ENCODE data around the gene KRTAP5-1.

Gene KRTAP5-1

GRCh38 chr11:1541474-1542204 is 43.4 kb downstream of the KRTAP5-1 start:
- no peak for DNase-seq (ENCODE audit: low read depth)
- H3K4me3 ChIP-seq (ENCODE audit: control insufficient read depth, low read depth, low read length), result no peak overlapping the region
- TF ChIP-seq CTCF (conservative IDR thresholded peaks at IDR 0.05; ENCODE audit: control insufficient read depth, insufficient read depth, low read depth, low read length), result no peak

GRCh38 chr11:1540074-1540473 is 45.0 kb downstream of the KRTAP5-1 start:
- no peak for DNase-seq (ENCODE audit: low read depth)
- no peak overlapping the region for H3K4me3 ChIP-seq (ENCODE audit: control insufficient read depth, low read depth, low read length)
- no peak for TF ChIP-seq CTCF (conservative IDR thresholded peaks at IDR 0.05; ENCODE audit: control insufficient read depth, insufficient read depth, low read depth, low read length)

GRCh38 chr11:1538153-1538552 is 46.9 kb downstream of the KRTAP5-1 start:
- no peak for DNase-seq (ENCODE audit: low read depth)
- TF ChIP-seq CTCF (conservative IDR thresholded peaks at IDR 0.05; ENCODE audit: control insufficient read depth, insufficient read depth, low read depth, low read length), result no peak

GRCh38 chr11:1536065-1536843 is 48.8 kb downstream of the KRTAP5-1 start:
- no peak for DNase-seq (ENCODE audit: low read depth)
- TF ChIP-seq CTCF (conservative IDR thresholded peaks at IDR 0.05; ENCODE audit: control insufficient read depth, insufficient read depth, low read depth, low read length), result no peak
- H3K4me3 ChIP-seq (ENCODE audit: control insufficient read depth, low read depth, low read length), result no peak overlapping the region

More at GRCh38 chr11:1538153-1538552, 46.9 kb downstream of the KRTAP5-1 start:
- no peak overlapping the region for H3K4me3 ChIP-seq (ENCODE audit: control insufficient read depth, low read depth, low read length)

- no peak for TF ChIP-seq CTCF (conservative IDR thresholded peaks at IDR 0.05; ENCODE audit: control insufficient read depth, insufficient read depth, low read depth, low read length)
- no peak overlapping the region for H3K4me3 ChIP-seq (ENCODE audit: control insufficient read depth, low read depth, low read length)
These were observed 50.4 kb downstream of the KRTAP5-1 start for GRCh38 chr11:1534682-1535081.

More at GRCh38 chr11:1534682-1535081, 50.4 kb downstream of the KRTAP5-1 start:
- DNase-seq (ENCODE audit: low read depth), result peak; percentile 70

All from fibroblast of mammary gland (primary cell).